Measurements from ENCODE around the gene PPCS.
A peak's percentile ranks its signal among the peaks of the same experiment; 100 is the strongest.
"Not testable (repeated sequence)": the region's sequence is repeated elsewhere in the genome, so short reads cannot be mapped to it uniquely, and the experiment has no call there.

The PPCS gene

GRCh38 chr1:42462828-42463763 lies 6.8 kb downstream of the PPCS start, which contains the start of gene CCDC30:
Gene CCDC30, plus strand, starts transcription at chr1:42463286. Its CDS starts 17,266 bp downstream, at chr1:42480552.
- TF ChIP-seq CTCF (IDR thresholded peaks at IDR 0.05; ENCODE audit: control extremely low read depth, extremely low read depth, low read depth, missing control alignments) = no peak

GRCh38 chr1:42463921-42464320 lies 7.6 kb downstream of the PPCS start:
- CTCF ChIA-PET = interaction anchor here (1.0 to 1.6 kb wide), 3 partner anchors 9 to 291 kb away, joined by 3 to 4 read pairs (median 4); no protein-coding TSS in a partner anchor
- POLR2A ChIA-PET = no interaction called here
- DNase-seq (ENCODE audit: extremely low spot score) = no peak
- TF ChIP-seq CTCF (IDR thresholded peaks at IDR 0.05; ENCODE audit: control extremely low read depth, extremely low read depth, low read depth, missing control alignments) = no peak

More at GRCh38 chr1:42462828-42463763, 6.8 kb downstream of the PPCS start, which contains the start of gene CCDC30:
- DNase-seq (ENCODE audit: extremely low spot score) = peak; percentile 97
- ChIA-PET CTCF (interaction anchor here (1.6 kb wide), 1 partner anchor 9 kb away, joined by 4 read pairs; no protein-coding TSS in a partner anchor), POLR2A (interaction anchor here (0.6 kb wide), 1 partner anchor 383 kb away, joined by 3 read pairs; the partner anchor contains the start of gene ZNF691)

GRCh38 chr1:42466030-42466429 lies 9.7 kb downstream of the PPCS start:
- DNase-seq (ENCODE audit: extremely low spot score) = no peak
- POLR2A ChIA-PET = no interaction called here
- no peak for TF ChIP-seq CTCF (IDR thresholded peaks at IDR 0.05; ENCODE audit: control extremely low read depth, extremely low read depth, low read depth, missing control alignments)
- CTCF ChIA-PET = interaction anchor here (1.0 kb wide), 1 partner anchor 9 kb away, joined by 4 read pairs; no protein-coding TSS in a partner anchor

- TF ChIP-seq CTCF (IDR thresholded peaks at IDR 0.05; ENCODE audit: control extremely low read depth, extremely low read depth, low read depth, missing control alignments) = no peak
- ChIA-PET CTCF (interaction anchor here (1.3 kb wide), 1 partner anchor 658 kb away, joined by 3 read pairs; no protein-coding TSS in a partner anchor), POLR2A (no interaction called here)
- peak; percentile 21 for DNase-seq (ENCODE audit: extremely low spot score)
Observed at GRCh38 chr1:42469727-42470126, 13.4 kb downstream of the PPCS start.

- no peak for TF ChIP-seq CTCF (IDR thresholded peaks at IDR 0.05; ENCODE audit: control extremely low read depth, extremely low read depth, low read depth, missing control alignments)
- no peak for DNase-seq (ENCODE audit: extremely low spot score)
- ChIA-PET CTCF (no interaction called here), POLR2A (no interaction called here)
Observed at GRCh38 chr1:42476605-42477004, 20.3 kb downstream of the PPCS start.

- CTCF ChIA-PET; POLR2A ChIA-PET; DNase-seq (ENCODE audit: extremely low spot score): not testable (repeated sequence)
Observed at GRCh38 chr1:42477354-42477753, 21.0 kb downstream of the PPCS start.

GRCh38 chr1:42477775-42478174 lies 21.4 kb downstream of the PPCS start:
- ChIA-PET CTCF (no interaction called here), POLR2A (no interaction called here)
- no peak for TF ChIP-seq CTCF (IDR thresholded peaks at IDR 0.05; ENCODE audit: control extremely low read depth, extremely low read depth, low read depth, missing control alignments)
- DNase-seq (ENCODE audit: extremely low spot score) = no peak
